ENCODE measurements around the gene RYR3. TPM values are rescaled to one million over a fixed set of nuclear protein-coding genes. Genes with fewer than 3 reads are reported as not detected.
"Not testable (repeated sequence)": the region's sequence is repeated elsewhere in the genome, so short reads cannot be mapped to it uniquely, and the experiment has no call there.

RYR3 gene
- total RNA-seq, 1 experiment from 2014 or later = 0.69 TPM

DNA sequence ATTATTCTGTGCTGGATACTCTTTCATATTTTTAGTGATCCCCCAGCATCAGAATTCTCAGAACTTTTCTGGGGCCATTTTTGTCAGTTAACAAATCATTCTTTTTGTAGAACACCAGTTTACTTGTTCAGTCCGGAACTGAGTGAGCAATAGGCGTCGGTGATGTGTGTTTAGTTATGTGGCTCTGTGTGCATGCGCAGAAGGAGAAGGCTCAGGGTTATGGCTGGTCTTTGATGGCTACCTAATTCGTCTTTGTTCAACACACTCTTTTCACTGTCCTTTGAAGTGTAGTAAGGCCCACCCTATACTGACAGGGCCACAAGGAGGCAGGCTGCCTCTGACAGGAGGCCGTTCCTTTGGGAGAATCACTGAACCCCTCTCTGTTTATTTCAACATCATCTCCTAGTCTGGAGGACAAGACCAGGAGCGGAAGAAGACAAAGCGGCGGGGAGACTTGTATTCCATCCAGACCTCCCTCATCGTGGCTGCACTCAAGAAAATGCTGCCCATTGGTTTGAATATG is 499.4 kb downstream of the RYR3 start:
- DNase-seq = peak; percentile 11
- Histone ChIP-seq H3K36me3 (replicated peaks; ENCODE audit: control insufficient read depth, insufficient read depth, low read length) (no peaks in the 10 kb centered on the region), H3K27me3 (ENCODE audit: control insufficient read depth, insufficient read depth, low read length) (no peaks in the 10 kb centered on the region)

GRCh38 chr15:33810806-33811205 is 500.0 kb downstream of the RYR3 start:
- no peak overlapping the region for H3K4me3 ChIP-seq (ENCODE audit: insufficient read depth, low read depth, low read length)
- no peaks in the 10 kb centered on the region for H3K36me3 ChIP-seq (replicated peaks; ENCODE audit: control insufficient read depth, insufficient read depth, low read length)
- no peaks in the 10 kb centered on the region for H3K27me3 ChIP-seq (ENCODE audit: control insufficient read depth, insufficient read depth, low read length)
- DNase-seq = no peak

More for the DNA sequence above, 499.4 kb downstream of the RYR3 start:
- no peak overlapping the region for H3K4me3 ChIP-seq (ENCODE audit: insufficient read depth, low read depth, low read length)

GRCh38 chr15:33813891-33814290 is 503.1 kb downstream of the RYR3 start:
- Histone ChIP-seq H3K4me3 (ENCODE audit: insufficient read depth, low read depth, low read length) (no peak overlapping the region), H3K36me3 (replicated peaks; ENCODE audit: control insufficient read depth, insufficient read depth, low read length) (no peaks in the 10 kb centered on the region), H3K27me3 (ENCODE audit: control insufficient read depth, insufficient read depth, low read length) (no peaks in the 10 kb centered on the region)
- DNase-seq = no peak

GRCh38 chr15:33819499-33819898 is 508.7 kb downstream of the RYR3 start:
- not testable (repeated sequence) for H3K4me3 ChIP-seq (ENCODE audit: insufficient read depth, low read depth, low read length); H3K36me3 ChIP-seq (replicated peaks; ENCODE audit: control insufficient read depth, insufficient read depth, low read length); DNase-seq; H3K27me3 ChIP-seq (ENCODE audit: control insufficient read depth, insufficient read depth, low read length)

GRCh38 chr15:33822479-33822878 is 511.7 kb downstream of the RYR3 start:
- H3K27me3 ChIP-seq (ENCODE audit: control insufficient read depth, insufficient read depth, low read length) = no peaks in the 10 kb centered on the region
- no peak for DNase-seq
- H3K36me3 ChIP-seq (replicated peaks; ENCODE audit: control insufficient read depth, insufficient read depth, low read length) = no peaks in the 10 kb centered on the region
- H3K4me3 ChIP-seq (ENCODE audit: insufficient read depth, low read depth, low read length) = no peak overlapping the region

DNA sequence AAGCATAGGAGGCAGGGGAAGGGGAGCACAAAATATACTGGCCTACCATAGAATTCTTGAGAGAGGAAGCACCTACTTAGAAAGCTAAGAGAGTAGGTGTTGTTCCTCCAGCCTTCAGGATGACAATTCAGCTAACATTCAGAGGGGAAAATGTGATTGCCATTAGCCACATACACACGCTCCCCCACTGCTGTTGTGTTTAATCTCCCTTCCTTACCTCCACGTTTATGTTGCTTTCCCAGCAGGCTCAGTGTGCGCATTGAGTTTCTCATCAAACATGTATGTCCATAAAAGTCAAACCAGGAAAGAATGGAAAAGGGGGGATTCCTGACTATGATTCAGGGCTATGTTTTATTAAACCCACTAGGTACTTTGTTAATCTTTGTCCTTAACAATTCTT is 512.4 kb downstream of the RYR3 start:
- no peaks in the 10 kb centered on the region for H3K27me3 ChIP-seq (ENCODE audit: control insufficient read depth, insufficient read depth, low read length)
- no peaks in the 10 kb centered on the region for H3K36me3 ChIP-seq (replicated peaks; ENCODE audit: control insufficient read depth, insufficient read depth, low read length)
- no peak for DNase-seq
- no peak overlapping the region for H3K4me3 ChIP-seq (ENCODE audit: insufficient read depth, low read depth, low read length)

- no peaks in the 10 kb centered on the region for H3K36me3 ChIP-seq (replicated peaks; ENCODE audit: control insufficient read depth, insufficient read depth, low read length)
- DNase-seq = no peak
- no peaks in the 10 kb centered on the region for H3K27me3 ChIP-seq (ENCODE audit: control insufficient read depth, insufficient read depth, low read length)
- H3K4me3 ChIP-seq (ENCODE audit: insufficient read depth, low read depth, low read length) = no peak overlapping the region
Measured at GRCh38 chr15:33825453-33825852, 514.7 kb downstream of the RYR3 start.

DNA sequence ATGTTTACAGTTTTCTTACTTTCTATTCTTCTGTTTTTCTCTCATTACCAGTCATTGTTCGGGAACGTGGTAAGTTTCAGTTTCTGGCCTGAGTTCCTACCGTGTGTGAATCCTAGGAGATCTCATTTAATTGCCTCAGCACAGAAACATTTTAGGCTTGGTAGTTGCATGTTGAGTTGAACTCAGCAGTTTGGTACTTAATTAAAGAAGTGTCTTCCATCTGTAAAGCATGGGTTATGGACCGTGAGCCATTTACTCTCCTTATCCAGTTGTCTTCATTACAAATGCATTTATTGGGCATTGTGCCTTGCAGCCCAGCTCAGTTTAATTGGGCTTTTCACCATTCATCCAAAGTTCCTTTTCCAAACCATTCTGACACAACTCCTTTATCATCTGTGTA is 515.4 kb downstream of the RYR3 start:
- Histone ChIP-seq H3K27me3 (ENCODE audit: control insufficient read depth, insufficient read depth, low read length) (no peaks in the 10 kb centered on the region), H3K4me3 (ENCODE audit: insufficient read depth, low read depth, low read length) (no peak overlapping the region), H3K36me3 (replicated peaks; ENCODE audit: control insufficient read depth, insufficient read depth, low read length) (no peaks in the 10 kb centered on the region)
- no peak for DNase-seq

- Histone ChIP-seq H3K36me3 (replicated peaks; ENCODE audit: control insufficient read depth, insufficient read depth, low read length) (no peaks in the 10 kb centered on the region), H3K4me3 (ENCODE audit: insufficient read depth, low read depth, low read length) (no peak overlapping the region)
- no peak for DNase-seq
Measured at GRCh38 chr15:33830351-33830750, 519.6 kb downstream of the RYR3 start.

GRCh38 chr15:33831646-33832045 is 520.9 kb downstream of the RYR3 start:
- Histone ChIP-seq H3K4me3 (ENCODE audit: insufficient read depth, low read depth, low read length) (no peak overlapping the region), H3K36me3 (replicated peaks; ENCODE audit: control insufficient read depth, insufficient read depth, low read length) (no peaks in the 10 kb centered on the region), H3K27me3 (ENCODE audit: control insufficient read depth, insufficient read depth, low read length) (no peaks in the 10 kb centered on the region)
- no peak for DNase-seq

More at GRCh38 chr15:33830351-33830750, 519.6 kb downstream of the RYR3 start:
- no peaks in the 10 kb centered on the region for H3K27me3 ChIP-seq (ENCODE audit: control insufficient read depth, insufficient read depth, low read length)

GRCh38 chr15:33834892-33835743 is 524.4 kb downstream of the RYR3 start:
- peak; percentile 60 for DNase-seq
- Histone ChIP-seq H3K36me3 (replicated peaks; ENCODE audit: control insufficient read depth, insufficient read depth, low read length) (no peaks in the 10 kb centered on the region), H3K27me3 (ENCODE audit: control insufficient read depth, insufficient read depth, low read length) (no peaks in the 10 kb centered on the region), H3K4me3 (ENCODE audit: insufficient read depth, low read depth, low read length) (no peak overlapping the region)

DNA sequence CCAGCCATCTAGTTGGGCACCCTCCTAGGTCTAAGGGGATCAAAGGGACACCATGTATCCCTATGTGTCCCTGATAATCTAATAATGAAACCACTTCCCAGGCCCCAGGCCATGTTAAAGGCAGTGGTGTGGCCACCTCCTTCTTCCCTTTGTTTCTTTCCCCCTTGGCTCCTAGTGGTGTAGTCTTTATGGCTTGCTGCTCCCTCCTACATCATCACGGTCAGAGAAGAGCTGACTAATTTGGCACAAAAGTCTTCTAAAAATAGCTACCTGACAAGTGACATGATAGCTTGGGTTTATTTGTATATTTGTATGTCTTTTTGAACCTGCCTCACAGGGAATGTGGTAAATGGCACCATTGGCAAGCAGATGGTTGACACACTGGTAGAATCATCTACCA is 526.5 kb downstream of the RYR3 start:
- H3K27me3 ChIP-seq (ENCODE audit: control insufficient read depth, insufficient read depth, low read length) = no peaks in the 10 kb centered on the region
- DNase-seq = no peak
- no peaks in the 10 kb centered on the region for H3K36me3 ChIP-seq (replicated peaks; ENCODE audit: control insufficient read depth, insufficient read depth, low read length)

DNA sequence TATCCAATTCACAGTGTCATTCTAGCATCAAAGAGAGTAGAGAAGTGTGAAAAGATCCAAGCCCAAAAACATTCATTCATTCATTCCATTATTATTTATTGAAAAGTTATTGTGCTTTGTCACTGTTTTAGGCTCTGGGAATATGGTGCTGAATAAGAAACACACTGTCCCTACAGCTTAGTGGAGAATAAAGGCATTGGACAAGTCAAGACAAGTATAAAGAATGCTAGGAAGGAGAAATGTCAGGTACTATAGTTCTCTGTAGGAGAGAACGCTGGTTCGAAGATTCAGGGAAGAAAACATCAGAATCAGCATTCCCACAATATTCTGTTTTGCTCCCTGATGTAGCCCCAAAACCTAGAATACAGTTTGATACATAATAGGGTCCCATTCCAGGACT is 528.8 kb downstream of the RYR3 start:
- Histone ChIP-seq H3K36me3 (replicated peaks; ENCODE audit: control insufficient read depth, insufficient read depth, low read length) (no peaks in the 10 kb centered on the region), H3K4me3 (ENCODE audit: insufficient read depth, low read depth, low read length) (no peak overlapping the region), H3K27me3 (ENCODE audit: control insufficient read depth, insufficient read depth, low read length) (no peaks in the 10 kb centered on the region)
- no peak for DNase-seq

More for the DNA sequence above, 526.5 kb downstream of the RYR3 start:
- H3K4me3 ChIP-seq (ENCODE audit: insufficient read depth, low read depth, low read length) = no peak overlapping the region

DNA sequence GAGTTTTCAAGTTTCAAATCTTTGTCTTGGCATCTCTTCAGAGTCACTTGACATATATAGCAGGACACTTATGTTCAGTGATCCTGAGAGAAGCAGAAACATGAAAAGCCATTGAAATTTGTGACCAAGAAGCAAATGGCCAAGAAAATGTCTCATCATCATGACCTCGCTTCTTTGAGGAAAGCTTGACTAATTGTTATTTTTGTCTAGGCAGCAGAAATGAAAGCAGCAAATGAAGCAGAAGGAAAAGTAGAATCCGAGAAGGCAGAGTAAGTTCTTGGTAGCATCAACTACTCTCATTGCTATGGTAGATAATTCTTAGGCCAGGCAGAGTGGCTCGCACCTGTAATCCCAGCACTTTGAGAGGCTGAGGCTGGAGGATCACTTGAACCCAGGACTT is 529.8 kb downstream of the RYR3 start:
- H3K36me3 ChIP-seq (replicated peaks; ENCODE audit: control insufficient read depth, insufficient read depth, low read length) = no peaks in the 10 kb centered on the region

GRCh38 chr15:33844186-33844585 is 533.4 kb downstream of the RYR3 start:
- H3K36me3 ChIP-seq (replicated peaks; ENCODE audit: control insufficient read depth, insufficient read depth, low read length) = no peaks in the 10 kb centered on the region
- peak; percentile 32 for DNase-seq
- no peak overlapping the region for H3K4me3 ChIP-seq (ENCODE audit: insufficient read depth, low read depth, low read length)

More for the DNA sequence above, 529.8 kb downstream of the RYR3 start:
- DNase-seq = no peak
- Histone ChIP-seq H3K4me3 (ENCODE audit: insufficient read depth, low read depth, low read length) (no peak overlapping the region), H3K27me3 (ENCODE audit: control insufficient read depth, insufficient read depth, low read length) (no peaks in the 10 kb centered on the region)

More at GRCh38 chr15:33844186-33844585, 533.4 kb downstream of the RYR3 start:
- no peaks in the 10 kb centered on the region for H3K27me3 ChIP-seq (ENCODE audit: control insufficient read depth, insufficient read depth, low read length)

Measured in H7 (cell line).